ENCODE measurements around the gene TANC1.

DNA sequence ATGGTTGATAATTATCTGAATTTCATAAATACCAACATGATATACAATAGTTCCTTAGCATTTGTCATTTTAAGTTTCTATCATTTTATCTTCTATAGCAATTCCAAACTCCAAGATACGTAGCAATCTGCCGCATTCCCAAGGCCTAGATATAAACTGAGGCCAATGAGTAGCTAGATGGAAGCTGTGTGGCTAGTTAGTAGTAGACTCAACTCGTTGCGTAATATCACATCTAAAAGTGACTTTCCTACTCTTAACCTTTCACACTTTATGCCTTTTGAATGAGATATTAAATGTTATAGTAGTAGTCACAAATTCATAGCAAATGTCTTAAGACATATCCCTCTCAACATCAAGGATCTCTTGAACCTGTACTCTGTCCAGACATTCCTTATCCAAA, 284.5 kb downstream of the TANC1 start:
- TF ChIP-seq CTCF (IDR thresholded peaks at IDR 0.05): no peak
- TF ChIP-seq POLR2A (IDR thresholded peaks at IDR 0.05): no peak
